OCI-LY7 (cell line): ENCODE results near the gene INPP5A. TPM values are rescaled to one million over a fixed set of nuclear protein-coding genes. Genes with fewer than 3 reads are reported as not detected.

Experiments
- BruUV-seq: library from RNA; stranded (reverse); fragments of 400-500 nt; replicated peaks from 2 replicates; lab custom pipeline; 2021; lab: Mats Ljungman, UMichigan
- CTCF ChIA-PET: fragments of 300-600 bp; sonication (Branson Sonifier 250); formaldehyde crosslinking; loops from one replicate; lab custom pipeline; 2022; ENCODE audit warnings: antibody characterized with exemption; ENCODE audit not compliant: unreplicated experiment; lab: Charles Lee
- POLR2A ChIA-PET: fragments of 300-600 bp; sonication (Branson Sonifier 250); formaldehyde crosslinking; loops from one replicate; lab custom pipeline; 2022; ENCODE audit warnings: antibody characterized with exemption; lab: Charles Lee
- DNase-seq: peaks from one replicate; pipeline ENCODE4 v3.0.0-alpha.2; 2015; ENCODE audit warnings: low spot score
- H2AFZ ChIP-seq: fragments of 200-600 bp; sonication (generic), shearing (Covaris generic); 2 replicates; pipeline ENCODE4 v1.6.1; 2014; ENCODE audit warnings: mild to moderate bottlenecking, antibody characterized with exemption, low read length, moderate library complexity
- H3K27ac ChIP-seq: fragments of 200-600 bp; sonication (generic); 2 replicates; pipeline ENCODE4 v1.5.1; 2014; ENCODE audit warnings: mixed run types, low read depth, mild to moderate bottlenecking, moderate library complexity, low read length, inconsistent platforms; ENCODE audit not compliant: poor library complexity, severe bottlenecking
- H3K36me3 ChIP-seq: fragments of 200-600 bp; sonication (generic); 2 replicates; pipeline ENCODE4 v1.6.1; 2014; ENCODE audit warnings: mild to moderate bottlenecking, antibody characterized with exemption, low read length, moderate library complexity, mixed read lengths; ENCODE audit not compliant: insufficient read depth
- H3K4me1 ChIP-seq: fragments of 200-600 bp; sonication (generic); 2 replicates; pipeline ENCODE4 v1.5.1; 2014; ENCODE audit warnings: mild to moderate bottlenecking, low read length; ENCODE audit not compliant: insufficient read depth, poor library complexity, severe bottlenecking
- H3K4me2 ChIP-seq: fragments of 200-600 bp; sonication (generic); 2 replicates; pipeline ENCODE4 v1.6.1; 2014; ENCODE audit warnings: mild to moderate bottlenecking, low read length
- H3K4me3 ChIP-seq: fragments of 200-600 bp; sonication (generic); 2 replicates; pipeline ENCODE4 v1.5.1; 2014; ENCODE audit warnings: mild to moderate bottlenecking, low read depth, low read length; ENCODE audit not compliant: poor library complexity, severe bottlenecking
- H3K79me2 ChIP-seq: fragments of 200-600 bp; sonication (generic); 2 replicates; pipeline ENCODE4 v1.6.1; 2016; ENCODE audit warnings: low read depth, mild to moderate bottlenecking, low read length, moderate library complexity, mixed read lengths; ENCODE audit not compliant: insufficient read depth
- H3K9me2 ChIP-seq: fragments of 200-600 bp; sonication (generic); 2 replicates; pipeline ENCODE4 v1.6.1; 2016; ENCODE audit warnings: mild to moderate bottlenecking, low read length, mixed read lengths; ENCODE audit not compliant: insufficient read depth
- H3K9me3 ChIP-seq: fragments of 200-600 bp; sonication (generic); 2 replicates; pipeline ENCODE4 v1.6.1; 2014; ENCODE audit warnings: mild to moderate bottlenecking, mixed run types, low read length, mixed read lengths
- H4K20me1 ChIP-seq: fragments of 200-600 bp; sonication (generic); 2 replicates; pipeline ENCODE4 v1.6.1; 2014; ENCODE audit warnings: mild to moderate bottlenecking, antibody characterized with exemption, low read length, moderate library complexity, mixed read lengths; ENCODE audit not compliant: insufficient read depth
- EZH2phosphoT487 ChIP-seq: fragments of 200-600 bp; sonication (generic); IDR thresholded peaks from 2 replicates; pipeline ENCODE4 v1.6.1; 2018; ENCODE audit warnings: low read depth, borderline replicate concordance, mild to moderate bottlenecking, mixed run types, antibody characterized with exemption, low read length, moderate library complexity, mixed read lengths
- intact Hi-C: fragments of 100-400 bp; cut with micrococcal nuclease; formaldehyde crosslinking; loops from one replicate; pipeline ENCODE4 v1.10.0; 2022; ENCODE audit not compliant: unreplicated experiment
- total RNA-seq, 2 experiments: library from RNA; depleted of rRNA in 1 of 2; stranded (reverse); fragments of >200 nt in 1 of 2; shearing (Covaris generic) in 1 of 2; gene quantifications; 2 replicates each; pipeline ENCODE4 v1.2.3, GENCODE V29; 2014 to 2022
- TF ChIP-seq, protein P1 (sequence below): fragments of 200-600 bp; sonication (generic); conservative IDR thresholded peaks from 2 replicates; pipeline ENCODE4 v1.5.1; 2014; ENCODE audit warnings: mild to moderate bottlenecking, antibody characterized with exemption, low read length, moderate library complexity, mixed read lengths

The INPP5A gene
- total RNA-seq, 2 experiments from 2014 or later, result 14.5 to 18.4 TPM

DNA sequence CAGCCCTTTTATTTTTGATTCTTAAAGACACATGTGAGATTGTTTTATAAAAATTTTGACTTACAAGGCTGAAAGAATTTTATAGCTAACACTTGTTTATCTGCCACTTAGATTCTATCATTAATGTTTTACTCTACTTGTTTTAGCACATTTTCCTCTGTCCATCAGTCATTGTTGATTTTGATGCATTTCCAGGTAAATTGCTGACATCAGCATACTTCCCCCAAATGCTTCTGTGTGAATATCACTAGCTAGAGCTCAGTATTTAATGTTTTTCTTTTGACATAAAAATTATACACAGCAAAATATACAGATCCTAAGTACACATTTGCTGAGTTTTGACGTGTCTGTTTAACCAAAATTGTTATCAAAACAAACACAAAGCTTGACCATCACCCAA is 43.0 kb downstream of the INPP5A start:
- Histone ChIP-seq H3K36me3 (no peaks in the 10 kb centered on the region), H3K9me2 (no peaks in the 10 kb centered on the region), H3K79me2 (no peaks in the 10 kb centered on the region), H4K20me1 (no peaks in the 10 kb centered on the region; the same call in 1 of the 2 replicates), H3K27ac (no peak overlapping the region), H3K4me1 (no peaks in the 10 kb centered on the region), H2AFZ (no peak overlapping the region), H3K4me3 (no peak overlapping the region), H3K4me2 (no peak overlapping the region), H3K9me3 (no peaks in the 10 kb centered on the region)
- ChIA-PET CTCF (interaction anchor here (0.5 kb wide), 1 partner anchor 24 kb away, joined by 3 read pairs; no protein-coding TSS in a partner anchor), POLR2A (interaction anchor here (0.5 to 2.7 kb wide), 3 partner anchors 9 to 23 kb away, joined by 3 to 9 read pairs (median 4); no protein-coding TSS in a partner anchor)
- DNase-seq, result no peak
- BruUV-seq, result no TSS peak
- intact Hi-C loops, result no loop called here
- TF ChIP-seq EZH2phosphoT487, result no peak
- TF ChIP-seq, protein P1, sequence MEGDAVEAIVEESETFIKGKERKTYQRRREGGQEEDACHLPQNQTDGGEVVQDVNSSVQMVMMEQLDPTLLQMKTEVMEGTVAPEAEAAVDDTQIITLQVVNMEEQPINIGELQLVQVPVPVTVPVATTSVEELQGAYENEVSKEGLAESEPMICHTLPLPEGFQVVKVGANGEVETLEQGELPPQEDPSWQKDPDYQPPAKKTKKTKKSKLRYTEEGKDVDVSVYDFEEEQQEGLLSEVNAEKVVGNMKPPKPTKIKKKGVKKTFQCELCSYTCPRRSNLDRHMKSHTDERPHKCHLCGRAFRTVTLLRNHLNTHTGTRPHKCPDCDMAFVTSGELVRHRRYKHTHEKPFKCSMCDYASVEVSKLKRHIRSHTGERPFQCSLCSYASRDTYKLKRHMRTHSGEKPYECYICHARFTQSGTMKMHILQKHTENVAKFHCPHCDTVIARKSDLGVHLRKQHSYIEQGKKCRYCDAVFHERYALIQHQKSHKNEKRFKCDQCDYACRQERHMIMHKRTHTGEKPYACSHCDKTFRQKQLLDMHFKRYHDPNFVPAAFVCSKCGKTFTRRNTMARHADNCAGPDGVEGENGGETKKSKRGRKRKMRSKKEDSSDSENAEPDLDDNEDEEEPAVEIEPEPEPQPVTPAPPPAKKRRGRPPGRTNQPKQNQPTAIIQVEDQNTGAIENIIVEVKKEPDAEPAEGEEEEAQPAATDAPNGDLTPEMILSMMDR, result no peak

DNA sequence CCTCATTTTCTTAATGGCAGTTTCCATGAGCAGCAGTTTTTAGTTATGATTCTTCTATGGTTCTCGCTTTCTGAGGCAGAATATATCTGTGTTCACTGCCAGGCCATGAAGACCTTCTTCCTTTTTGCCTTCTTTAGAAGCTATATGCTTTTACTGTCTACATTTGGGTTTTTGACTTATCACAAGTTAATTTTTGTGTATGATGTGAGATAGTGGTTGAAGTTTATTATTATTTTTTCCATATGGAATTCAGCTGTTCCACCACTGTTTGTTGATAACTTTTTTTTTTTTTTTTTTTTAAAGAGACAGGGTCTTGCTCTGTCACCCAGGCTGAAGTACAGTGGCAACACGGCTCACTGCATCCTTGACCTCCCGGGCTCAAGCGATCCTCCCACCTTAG is 44.5 kb downstream of the INPP5A start:
- ChIA-PET CTCF (no interaction called here), POLR2A (interaction anchor here (0.7 to 2.7 kb wide), 3 partner anchors 11 to 113 kb away, joined by 5 to 9 read pairs (median 6); no protein-coding TSS in a partner anchor)
- no peaks in the 10 kb centered on the region for H3K79me2 ChIP-seq

DNA sequence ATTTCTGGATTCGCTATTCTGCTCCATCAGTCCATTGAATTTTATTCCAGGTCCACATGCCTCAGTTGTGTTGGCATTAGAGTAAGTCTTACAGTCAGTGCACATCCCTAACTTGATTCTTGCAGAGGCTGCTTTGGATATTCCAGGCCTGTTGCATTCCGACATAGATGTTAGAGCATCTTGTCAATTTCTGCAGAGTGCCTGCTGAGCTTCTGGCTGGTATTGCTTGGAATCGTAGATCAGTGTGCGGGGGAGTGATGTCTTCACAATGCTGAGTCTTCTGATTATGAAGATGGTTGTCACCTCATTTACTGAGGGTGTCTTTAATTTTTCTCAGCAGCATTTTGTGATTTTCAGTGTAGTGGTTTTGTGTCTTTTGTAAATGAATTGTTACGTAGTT is 45.2 kb downstream of the INPP5A start:
- Histone ChIP-seq H3K27ac (no peak overlapping the region), H3K4me2 (no peak overlapping the region), H3K9me3 (no peaks in the 10 kb centered on the region), H3K4me3 (no peak overlapping the region), H4K20me1 (no peaks in the 10 kb centered on the region; the same call in 1 of the 2 replicates), H3K36me3 (no peaks in the 10 kb centered on the region), H3K4me1 (no peaks in the 10 kb centered on the region), H3K9me2 (no peaks in the 10 kb centered on the region), H3K79me2 (no peaks in the 10 kb centered on the region), H2AFZ (no peak overlapping the region)
- BruUV-seq, result no TSS peak
- TF ChIP-seq, protein P1, result no peak
- no peak for TF ChIP-seq EZH2phosphoT487
- intact Hi-C loops, result no loop called here
- ChIA-PET POLR2A (interaction anchor here (2.7 kb wide), 1 partner anchor 11 kb away, joined by 9 read pairs; no protein-coding TSS in a partner anchor), CTCF (no interaction called here)
- DNase-seq, result no peak

More for the DNA sequence above, 44.5 kb downstream of the INPP5A start:
- no TSS peak for BruUV-seq
- no peaks in the 10 kb centered on the region; the same call in 1 of the 2 replicates for H4K20me1 ChIP-seq
- intact Hi-C loops, result no loop called here
- H3K4me3 ChIP-seq, result no peak overlapping the region
- H3K9me2 ChIP-seq, result no peaks in the 10 kb centered on the region
- H3K4me2 ChIP-seq, result no peak overlapping the region
- TF ChIP-seq EZH2phosphoT487, result no peak
- TF ChIP-seq, protein P1, result no peak
- H2AFZ ChIP-seq, result no peak overlapping the region
- no peak overlapping the region for H3K27ac ChIP-seq
- no peak for DNase-seq
- no peaks in the 10 kb centered on the region for H3K4me1 ChIP-seq
- no peaks in the 10 kb centered on the region for H3K36me3 ChIP-seq
- no peaks in the 10 kb centered on the region for H3K9me3 ChIP-seq
